Pulmonary artery endothelial cell (primary cell): ENCODE data around the gene NR4A3. TPM values are rescaled to one million over a fixed set of nuclear protein-coding genes. Genes with fewer than 3 reads are reported as not detected.

ENCODE experiments used
- DNase-seq: peaks from one replicate; pipeline ENCODE4 v3.0.0-alpha.2; 2011; ENCODE audit warnings: low read depth, low spot score
- total RNA-seq: library from RNA; depleted of rRNA; stranded (reverse); fragments of >200 nt; gene quantifications from 2 replicates; pipeline ENCODE4 v1.2.3, GENCODE V29; 2014

NR4A3 gene
- total RNA-seq, 1 donor from 2014 or later, result under 0.01 TPM

DNA sequence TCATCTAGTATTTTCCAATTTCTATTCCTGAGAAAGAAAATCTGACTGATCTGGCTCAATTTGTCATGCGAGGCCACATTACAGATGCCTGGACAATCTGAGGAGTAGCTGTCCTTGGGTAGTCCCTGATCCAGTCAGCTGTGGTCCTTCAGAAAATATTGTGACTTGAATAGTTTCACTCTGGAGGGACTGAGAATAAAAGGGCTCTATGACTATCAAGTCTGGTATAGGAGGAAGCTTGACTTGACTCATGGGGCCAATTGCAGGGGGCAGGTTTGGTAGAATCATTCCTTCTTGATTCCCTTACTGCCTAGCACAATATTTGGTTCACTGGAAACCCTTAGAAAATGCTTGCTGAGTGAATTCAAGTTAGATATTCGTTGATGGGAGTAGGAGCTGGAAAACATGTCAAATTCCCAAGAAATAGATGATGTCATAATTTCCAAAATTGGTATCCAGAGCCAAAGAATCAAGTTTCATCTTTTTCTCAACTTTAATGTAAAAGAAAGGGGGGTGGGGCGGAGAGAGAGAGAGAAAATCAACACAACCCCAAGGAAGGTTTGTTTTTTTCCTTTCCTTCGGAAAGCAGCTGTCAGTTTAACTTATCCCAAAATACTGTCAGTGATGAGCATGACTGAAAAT lies 52.4 kb downstream of the NR4A3 start:
- no peak for DNase-seq

DNA sequence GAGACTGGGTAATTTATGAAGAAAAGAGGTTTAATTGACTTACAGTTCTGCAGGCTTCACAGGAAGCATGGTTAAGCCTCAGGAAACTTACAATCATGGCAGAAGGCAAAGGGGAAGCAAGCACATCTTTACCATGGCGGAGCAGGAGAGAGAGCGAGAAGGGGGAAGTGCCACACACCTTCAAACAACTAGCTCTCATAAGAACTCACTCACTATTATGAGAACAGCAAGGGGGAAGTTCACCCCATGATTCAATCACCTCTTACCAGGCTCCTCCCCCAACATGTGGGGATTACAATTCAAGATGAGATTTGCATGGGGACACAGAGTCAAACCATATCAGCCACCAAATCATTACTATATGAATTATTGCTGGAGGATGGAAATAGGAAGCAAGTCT lies 54.5 kb downstream of the NR4A3 start:
- DNase-seq, result no peak

DNA sequence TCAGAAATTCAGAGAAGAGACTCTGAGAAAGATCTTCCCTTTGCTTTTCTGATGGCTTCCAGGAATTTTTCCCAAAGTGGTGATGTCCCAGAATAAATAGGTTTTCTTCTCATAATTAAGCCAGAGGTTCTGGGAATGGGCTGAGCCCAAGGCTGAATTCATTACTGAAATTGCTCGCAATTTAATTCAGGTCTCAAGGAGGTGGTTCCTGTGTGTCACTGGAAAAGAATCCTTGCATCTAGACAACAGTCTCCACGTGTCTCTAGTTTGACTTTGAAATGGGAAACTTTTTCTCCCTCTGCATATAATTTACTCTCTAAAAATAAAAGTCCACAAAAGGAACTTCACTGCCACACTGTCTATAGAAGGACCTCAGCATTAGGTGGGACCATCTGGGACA lies 57.0 kb downstream of the NR4A3 start:
- no peak for DNase-seq

GRCh38 chr9:99881769-99882168 lies 60.1 kb downstream of the NR4A3 start:
- DNase-seq, result no peak

- no peak for DNase-seq
Measured at GRCh38 chr9:99885747-99886146, 64.1 kb downstream of the NR4A3 start.

- no peak for DNase-seq
Measured at GRCh38 chr9:99889120-99889519, 67.4 kb downstream of the NR4A3 start.

DNA sequence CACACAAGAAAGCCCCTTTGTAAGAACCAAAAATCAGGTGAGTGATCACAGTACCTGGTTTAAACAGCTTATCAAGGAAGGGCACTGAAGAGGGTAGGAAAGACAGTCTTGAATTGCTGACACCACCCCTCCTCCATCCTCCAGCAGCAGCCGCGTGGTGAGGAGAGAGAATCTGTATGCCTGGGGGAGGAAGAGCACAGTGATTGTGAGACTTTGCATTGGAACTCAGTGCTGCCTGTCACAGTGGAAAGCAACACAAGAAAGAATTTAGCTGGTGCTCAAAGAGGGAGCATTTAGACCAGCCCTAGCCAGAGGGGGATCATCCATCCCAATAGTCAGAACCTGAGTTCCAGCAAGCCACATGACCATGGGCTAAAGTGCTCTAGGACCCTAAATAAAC lies 73.1 kb downstream of the NR4A3 start:
- DNase-seq, result no peak

- DNase-seq, result no peak
Measured at GRCh38 chr9:99895510-99895909, 73.8 kb downstream of the NR4A3 start.

DNA sequence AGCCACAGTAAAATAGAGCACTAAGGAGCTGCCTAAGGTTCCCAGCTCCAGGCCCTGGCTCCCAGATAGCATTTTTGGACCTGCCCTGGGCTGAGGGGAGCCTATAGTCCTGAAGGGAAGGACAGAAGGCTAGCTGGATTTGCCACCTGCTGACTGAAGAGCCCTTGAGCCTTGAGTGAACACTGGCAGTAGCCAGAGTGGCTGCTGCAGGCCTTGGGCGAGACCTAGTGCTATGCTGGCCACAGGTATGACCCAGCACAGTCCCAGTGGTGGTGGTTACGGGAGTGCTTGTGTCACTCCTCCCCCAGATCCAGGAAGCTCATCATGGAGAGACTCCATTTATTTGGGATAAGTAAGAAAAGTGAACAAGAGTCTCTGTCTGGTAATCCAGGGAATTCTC lies 74.4 kb downstream of the NR4A3 start:
- no peak for DNase-seq

- DNase-seq, result no peak
Measured at GRCh38 chr9:99903393-99903792, 81.7 kb downstream of the NR4A3 start.

DNA sequence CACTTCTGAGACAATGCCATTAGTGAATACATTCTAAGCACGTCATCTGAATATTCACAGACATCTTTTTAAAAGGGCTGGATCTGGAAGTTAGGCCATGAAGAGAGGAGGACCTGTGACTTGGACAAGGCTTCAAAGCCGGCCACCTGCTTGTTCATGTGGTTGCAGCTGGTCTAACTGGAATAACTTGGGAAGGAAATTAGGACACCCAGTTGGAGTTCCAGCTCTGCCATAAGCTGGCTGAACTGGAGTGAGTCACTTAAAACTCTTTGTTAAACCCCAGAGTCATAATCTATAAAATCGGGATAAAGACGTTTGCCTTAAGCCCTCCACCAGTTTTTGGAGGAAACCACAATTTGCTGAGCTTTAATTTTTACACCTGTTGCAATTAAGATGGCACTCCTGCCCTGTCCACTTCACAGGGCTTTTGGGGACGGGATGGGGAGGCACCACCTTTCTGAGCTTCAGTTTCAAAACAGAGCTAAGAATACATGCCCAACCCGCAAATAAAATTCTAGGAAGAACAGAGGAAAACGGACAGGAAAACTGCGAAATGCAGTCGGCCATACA lies 84.2 kb downstream of the NR4A3 start:
- DNase-seq, result no peak

GRCh38 chr9:99906403-99907207 lies 84.9 kb downstream of the NR4A3 start, which contains the start of gene STX17:
STX17 (plus strand) TSS chr9:99906654; CDS start chr9:99915240, 8,586 bp downstream.
- peak; percentile 24 for DNase-seq

DNA sequence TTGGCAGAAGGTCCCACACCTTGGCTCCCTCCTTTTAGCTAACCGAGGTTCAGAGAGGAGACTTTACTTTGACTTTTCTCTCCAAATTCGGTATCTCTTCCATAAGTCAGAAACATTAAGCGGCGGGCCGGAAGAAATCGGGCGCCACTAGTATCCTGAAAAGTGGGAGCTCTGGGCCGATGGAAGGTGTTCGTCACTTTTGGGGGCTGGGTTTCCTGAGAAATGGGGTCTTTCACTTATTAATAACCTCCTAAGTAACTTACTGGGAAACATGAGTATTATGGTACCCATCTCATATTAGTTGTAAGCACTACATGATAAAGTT lies 85.5 kb downstream of the NR4A3 start:
- DNase-seq, result no peak

GRCh38 chr9:99911600-99911999 lies 89.9 kb downstream of the NR4A3 start:
- DNase-seq, result no peak

Other genes starting within 250 kb of the NR4A3 start
- 12.9 and 16.7 TPM in 2 replicates for gene STX17, start 84.8 kb downstream of the NR4A3 start, total RNA-seq